ENCODE measurements around the gene CD99L2. TPM values are rescaled to one million over a fixed set of nuclear protein-coding genes. Genes with fewer than 3 reads are reported as not detected.

The CD99L2 gene
- total RNA-seq, 1 donor from 2014 or later, result 12.0 TPM

DNA sequence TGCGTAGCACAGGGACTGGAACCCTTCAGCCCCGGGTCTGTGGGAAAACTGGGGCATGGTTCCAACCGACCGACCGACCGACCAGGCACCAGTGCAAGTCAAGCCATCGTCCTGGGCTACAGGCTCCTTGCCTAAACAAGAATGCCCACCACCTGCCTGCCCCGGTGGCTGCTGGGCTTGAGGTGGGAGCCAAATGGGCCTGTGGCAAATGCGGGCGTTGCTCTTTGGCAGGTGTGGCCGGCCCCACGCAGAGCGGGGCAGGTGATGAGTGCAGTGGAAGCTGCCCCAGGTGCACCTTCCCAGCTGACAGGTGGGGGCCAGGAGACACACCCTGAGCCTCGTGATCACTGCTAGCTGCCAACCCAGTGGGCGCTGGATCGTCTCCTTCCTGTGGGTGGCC lies 127.4 kb downstream of the CD99L2 start:
- Mint-ChIP-seq H3K9me3 (no peaks in the 10 kb centered on the region), H3K36me3 (ENCODE audit: low read depth) (no peaks in the 10 kb centered on the region), H3K4me1 (ENCODE audit: low read depth) (peaks cover 2% of the 10 kb centered on the region), H3K27ac (no peak overlapping the region), H3K27me3 (ENCODE audit: low read depth) (no peaks in the 10 kb centered on the region), H3K4me3 (ENCODE audit: low read depth) (no peak overlapping the region)
- intact Hi-C loops (cut with micrococcal nuclease), result loop anchor here (5.0 kb wide), 2 partner anchors 211 to 926 kb away; partner anchors contain the start of genes HMGB3 and PRRG3
- no peak for DNase-seq (ENCODE audit: low spot score)

DNA sequence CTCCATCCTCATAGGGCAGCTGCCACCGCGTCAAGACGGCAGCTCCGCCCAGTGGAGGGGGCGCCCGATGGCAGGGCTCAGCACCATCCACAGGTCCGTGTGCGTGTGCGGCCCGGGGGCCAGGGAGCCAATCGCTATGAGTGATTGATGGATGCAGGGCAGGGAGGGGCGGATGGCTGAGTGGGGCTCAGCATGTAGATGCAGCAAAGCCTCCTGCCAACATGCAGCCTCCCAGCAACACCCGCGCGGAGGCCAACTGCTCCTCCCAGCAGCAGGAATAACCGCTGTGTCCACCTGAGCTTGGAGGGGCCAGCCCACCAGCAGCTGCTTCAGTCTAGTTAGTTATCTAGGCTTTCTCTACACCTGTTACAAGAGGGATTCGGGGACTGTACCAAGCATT lies 127.8 kb downstream of the CD99L2 start:
- Mint-ChIP-seq H3K27me3 (ENCODE audit: low read depth) (no peaks in the 10 kb centered on the region), H3K36me3 (ENCODE audit: low read depth) (no peaks in the 10 kb centered on the region), H3K4me3 (ENCODE audit: low read depth) (no peak overlapping the region), H3K4me1 (ENCODE audit: low read depth) (peaks cover 2% of the 10 kb centered on the region), H3K9me3 (no peaks in the 10 kb centered on the region), H3K27ac (no peak overlapping the region)
- DNase-seq (ENCODE audit: low spot score), result no peak
- intact Hi-C loops (cut with micrococcal nuclease), result loop anchor here (5.0 kb wide), 2 partner anchors 212 to 927 kb away; partner anchors contain the start of genes HMGB3 and PRRG3

GRCh38 chrX:150769408-150769807 lies 129.1 kb downstream of the CD99L2 start:
- peaks cover 2% of the 10 kb centered on the region for H3K4me1 Mint-ChIP-seq (ENCODE audit: low read depth)
- intact Hi-C loops (cut with micrococcal nuclease), result no loop called here
- no peak for DNase-seq (ENCODE audit: low spot score)
- no peaks in the 10 kb centered on the region for H3K27me3 Mint-ChIP-seq (ENCODE audit: low read depth)
- no peaks in the 10 kb centered on the region for H3K9me3 Mint-ChIP-seq
- H3K36me3 Mint-ChIP-seq (ENCODE audit: low read depth), result no peaks in the 10 kb centered on the region
- H3K4me3 Mint-ChIP-seq (ENCODE audit: low read depth), result no peak overlapping the region
- H3K27ac Mint-ChIP-seq, result no peak overlapping the region

DNA sequence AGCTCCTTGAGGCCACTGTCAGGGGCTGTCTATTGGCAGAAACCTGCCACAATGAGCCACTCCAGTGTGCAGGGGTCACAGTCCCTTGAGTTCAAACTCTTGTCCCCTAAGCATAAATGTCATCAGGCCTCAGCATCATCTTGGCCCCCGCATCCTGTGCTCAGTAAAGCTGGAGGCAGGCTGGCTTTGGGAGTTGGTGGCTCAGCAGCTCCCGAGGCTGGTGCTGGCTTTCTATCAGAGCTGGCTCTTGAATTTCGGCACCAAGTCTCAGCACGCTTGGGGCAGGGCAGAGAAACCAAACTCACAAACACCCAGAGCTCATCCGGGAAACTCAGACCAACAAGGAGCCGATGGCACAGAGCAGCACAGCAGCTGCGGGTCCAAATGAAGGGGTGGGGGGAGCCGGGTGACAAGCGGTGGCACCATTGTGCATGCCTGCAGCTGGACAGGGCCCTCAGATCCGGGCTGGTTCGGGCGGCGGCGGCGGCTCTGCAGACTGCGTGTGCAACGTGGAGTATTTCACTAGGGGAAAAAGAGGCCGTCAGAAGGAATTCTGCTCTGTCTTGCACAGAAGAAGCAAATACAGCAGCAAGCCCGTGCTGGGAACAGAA lies 129.8 kb downstream of the CD99L2 start:
- peaks cover 2% of the 10 kb centered on the region for H3K4me1 Mint-ChIP-seq (ENCODE audit: low read depth)
- no peak overlapping the region for H3K27ac Mint-ChIP-seq
- intact Hi-C loops (cut with micrococcal nuclease), result no loop called here
- no peak overlapping the region for H3K4me3 Mint-ChIP-seq (ENCODE audit: low read depth)
- DNase-seq (ENCODE audit: low spot score), result no peak
- no peaks in the 10 kb centered on the region for H3K9me3 Mint-ChIP-seq
- no peaks in the 10 kb centered on the region for H3K27me3 Mint-ChIP-seq (ENCODE audit: low read depth)
- H3K36me3 Mint-ChIP-seq (ENCODE audit: low read depth), result no peaks in the 10 kb centered on the region

DNA sequence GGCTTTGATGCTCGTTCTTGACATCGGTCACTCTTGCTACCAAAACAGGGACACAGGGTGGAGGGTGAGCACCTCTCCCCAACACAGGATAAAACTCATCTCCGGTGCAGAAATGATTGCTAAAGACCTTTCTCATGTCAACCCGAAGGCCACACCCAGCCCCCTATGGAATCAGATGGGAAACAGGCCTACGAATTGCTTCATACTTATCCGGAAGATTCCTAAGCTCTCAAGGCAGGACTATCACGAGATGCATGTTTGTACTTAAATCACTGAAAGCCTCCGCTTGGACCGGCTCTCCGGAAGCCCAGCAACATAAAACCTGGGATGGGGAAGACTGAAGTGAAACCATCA lies 130.4 kb downstream of the CD99L2 start:
- Mint-ChIP-seq H3K27ac (no peak overlapping the region), H3K27me3 (ENCODE audit: low read depth) (no peaks in the 10 kb centered on the region), H3K4me1 (ENCODE audit: low read depth) (peaks cover 2% of the 10 kb centered on the region), H3K9me3 (no peaks in the 10 kb centered on the region), H3K36me3 (ENCODE audit: low read depth) (no peaks in the 10 kb centered on the region), H3K4me3 (ENCODE audit: low read depth) (no peak overlapping the region)
- DNase-seq (ENCODE audit: low spot score), result no peak
- intact Hi-C loops (cut with micrococcal nuclease), result no loop called here

DNA sequence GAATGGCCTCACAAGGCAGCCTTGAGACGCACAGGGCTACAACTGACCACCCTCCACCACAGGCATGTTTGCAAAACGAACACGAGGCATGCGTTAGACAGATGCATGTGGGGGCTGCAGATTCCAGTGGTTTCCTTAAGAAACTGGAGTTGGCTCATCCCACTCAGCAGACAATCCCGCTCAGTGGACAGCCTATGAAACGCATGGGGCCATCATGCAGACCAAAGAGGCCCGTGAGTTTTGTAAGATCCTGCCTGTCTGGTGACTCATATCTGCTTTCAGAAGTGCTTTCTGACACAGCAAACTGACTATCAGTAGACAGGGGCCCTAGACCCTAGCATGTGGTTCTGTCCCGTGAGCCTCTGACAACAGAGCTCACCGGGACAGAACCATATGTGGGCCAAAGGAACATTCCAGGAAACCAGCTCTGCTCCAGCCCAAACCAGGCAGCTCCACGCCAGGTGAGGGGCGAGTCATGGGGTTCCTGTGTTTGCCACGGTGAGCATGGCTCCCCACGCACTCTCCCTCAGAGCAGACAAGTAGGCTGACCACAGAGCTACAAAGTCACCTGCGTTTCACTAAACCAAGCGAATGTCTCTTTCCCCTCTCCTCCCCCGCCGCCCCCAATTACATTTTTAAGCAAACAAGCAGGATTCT lies 130.9 kb downstream of the CD99L2 start:
- Mint-ChIP-seq H3K9me3 (no peaks in the 10 kb centered on the region), H3K36me3 (ENCODE audit: low read depth) (no peaks in the 10 kb centered on the region), H3K27ac (no peak overlapping the region), H3K27me3 (ENCODE audit: low read depth) (no peaks in the 10 kb centered on the region), H3K4me3 (ENCODE audit: low read depth) (no peak overlapping the region), H3K4me1 (ENCODE audit: low read depth) (peaks cover 2% of the 10 kb centered on the region)
- intact Hi-C loops (cut with micrococcal nuclease), result no loop called here
- DNase-seq (ENCODE audit: low spot score), result no peak

DNA sequence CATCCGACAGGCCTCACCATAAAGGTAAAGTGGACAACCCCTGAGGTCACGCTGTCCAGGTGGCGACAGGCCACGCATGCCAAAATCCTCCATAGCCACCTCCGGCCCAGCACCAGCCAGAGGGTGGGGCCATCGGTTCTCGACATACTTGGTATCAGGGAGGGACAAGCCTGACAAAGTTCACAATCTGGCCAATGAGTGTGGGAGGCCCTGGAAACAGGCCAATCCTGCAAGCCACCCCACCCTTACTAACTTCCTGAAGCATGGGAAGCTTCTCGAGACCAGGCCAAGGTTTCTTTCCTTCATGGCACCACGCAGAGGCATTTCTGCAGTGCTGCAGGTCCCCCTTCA lies 131.4 kb downstream of the CD99L2 start:
- no peaks in the 10 kb centered on the region for H3K36me3 Mint-ChIP-seq (ENCODE audit: low read depth)
- peaks cover 2% of the 10 kb centered on the region for H3K4me1 Mint-ChIP-seq (ENCODE audit: low read depth)
- intact Hi-C loops (cut with micrococcal nuclease), result no loop called here
- no peaks in the 10 kb centered on the region for H3K9me3 Mint-ChIP-seq
- DNase-seq (ENCODE audit: low spot score), result no peak
- no peak overlapping the region for H3K27ac Mint-ChIP-seq
- H3K4me3 Mint-ChIP-seq (ENCODE audit: low read depth), result no peak overlapping the region
- H3K27me3 Mint-ChIP-seq (ENCODE audit: low read depth), result no peaks in the 10 kb centered on the region

GRCh38 chrX:150766351-150767044 lies 132.0 kb downstream of the CD99L2 start:
- DNase-seq (ENCODE audit: low spot score), result no peak
- no peaks in the 10 kb centered on the region for H3K9me3 Mint-ChIP-seq
- no peaks in the 10 kb centered on the region for H3K36me3 Mint-ChIP-seq (ENCODE audit: low read depth)
- no peaks in the 10 kb centered on the region for H3K27me3 Mint-ChIP-seq (ENCODE audit: low read depth)
- no peak overlapping the region for H3K27ac Mint-ChIP-seq
- intact Hi-C loops (cut with micrococcal nuclease), result no loop called here
- peaks cover 2% of the 10 kb centered on the region for H3K4me1 Mint-ChIP-seq (ENCODE audit: low read depth)
- H3K4me3 Mint-ChIP-seq (ENCODE audit: low read depth), result no peak overlapping the region

GRCh38 chrX:150765782-150766350 lies 132.6 kb downstream of the CD99L2 start:
- no peaks in the 10 kb centered on the region for H3K36me3 Mint-ChIP-seq (ENCODE audit: low read depth)
- H3K4me1 Mint-ChIP-seq (ENCODE audit: low read depth), result peaks cover 2% of the 10 kb centered on the region
- intact Hi-C loops (cut with micrococcal nuclease), result no loop called here
- no peaks in the 10 kb centered on the region for H3K9me3 Mint-ChIP-seq
- no peaks in the 10 kb centered on the region for H3K27me3 Mint-ChIP-seq (ENCODE audit: low read depth)
- H3K27ac Mint-ChIP-seq, result no peak overlapping the region
- no peak overlapping the region for H3K4me3 Mint-ChIP-seq (ENCODE audit: low read depth)
- DNase-seq (ENCODE audit: low spot score), result no peak

DNA sequence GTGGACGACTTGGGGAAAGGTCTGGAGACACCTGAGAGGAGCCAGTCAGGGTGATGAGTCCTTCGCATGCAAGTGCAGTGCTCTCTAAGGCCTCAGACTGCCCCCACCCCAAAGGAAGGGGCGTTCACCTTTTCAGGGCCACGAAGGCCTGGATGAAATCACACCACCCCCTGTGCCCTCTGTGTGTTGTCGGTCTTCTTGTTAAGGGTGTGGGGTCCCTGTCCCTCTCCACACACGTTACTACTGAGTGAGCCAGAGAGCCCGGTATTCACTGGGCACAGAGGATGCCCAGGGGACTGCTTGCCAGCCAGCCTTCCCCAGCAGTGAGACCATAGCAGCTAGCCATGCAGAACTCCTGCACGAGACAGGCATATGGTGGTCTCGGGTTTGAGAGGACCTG lies 133.2 kb downstream of the CD99L2 start:
- no peaks in the 10 kb centered on the region for H3K36me3 Mint-ChIP-seq (ENCODE audit: low read depth)
- intact Hi-C loops (cut with micrococcal nuclease), result no loop called here
- H3K27ac Mint-ChIP-seq, result no peak overlapping the region
- H3K4me3 Mint-ChIP-seq (ENCODE audit: low read depth), result no peak overlapping the region
- no peaks in the 10 kb centered on the region for H3K9me3 Mint-ChIP-seq
- DNase-seq (ENCODE audit: low spot score), result no peak
- no peaks in the 10 kb centered on the region for H3K27me3 Mint-ChIP-seq (ENCODE audit: low read depth)
- peaks cover 2% of the 10 kb centered on the region for H3K4me1 Mint-ChIP-seq (ENCODE audit: low read depth)

DNA sequence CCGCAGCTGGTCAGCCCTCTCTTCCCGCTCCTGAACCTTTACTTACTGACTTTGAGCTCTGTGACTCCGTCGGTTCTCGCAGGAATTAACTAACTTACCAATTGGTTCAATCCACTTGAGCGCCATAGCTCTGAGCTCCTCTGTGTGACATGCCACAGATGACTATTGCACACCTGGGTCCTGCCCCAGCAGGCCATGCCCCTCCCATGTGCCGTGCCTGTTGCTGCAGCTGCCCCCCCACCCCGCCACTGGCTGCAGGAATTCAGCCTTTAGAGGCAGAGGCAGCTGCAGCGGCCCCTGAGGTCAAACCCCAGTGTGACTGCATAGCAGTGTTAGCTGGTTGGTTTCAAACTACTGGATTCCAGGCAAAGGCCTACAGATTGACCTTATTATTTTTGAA lies 134.7 kb downstream of the CD99L2 start:
- intact Hi-C loops (cut with micrococcal nuclease), result no loop called here
- Mint-ChIP-seq H3K27me3 (ENCODE audit: low read depth) (no peaks in the 10 kb centered on the region), H3K4me3 (ENCODE audit: low read depth) (no peak overlapping the region), H3K4me1 (ENCODE audit: low read depth) (peaks cover 2% of the 10 kb centered on the region), H3K9me3 (no peaks in the 10 kb centered on the region), H3K27ac (no peak overlapping the region), H3K36me3 (ENCODE audit: low read depth) (peaks cover 8% of the 10 kb centered on the region)
- DNase-seq (ENCODE audit: low spot score), result no peak

DNA sequence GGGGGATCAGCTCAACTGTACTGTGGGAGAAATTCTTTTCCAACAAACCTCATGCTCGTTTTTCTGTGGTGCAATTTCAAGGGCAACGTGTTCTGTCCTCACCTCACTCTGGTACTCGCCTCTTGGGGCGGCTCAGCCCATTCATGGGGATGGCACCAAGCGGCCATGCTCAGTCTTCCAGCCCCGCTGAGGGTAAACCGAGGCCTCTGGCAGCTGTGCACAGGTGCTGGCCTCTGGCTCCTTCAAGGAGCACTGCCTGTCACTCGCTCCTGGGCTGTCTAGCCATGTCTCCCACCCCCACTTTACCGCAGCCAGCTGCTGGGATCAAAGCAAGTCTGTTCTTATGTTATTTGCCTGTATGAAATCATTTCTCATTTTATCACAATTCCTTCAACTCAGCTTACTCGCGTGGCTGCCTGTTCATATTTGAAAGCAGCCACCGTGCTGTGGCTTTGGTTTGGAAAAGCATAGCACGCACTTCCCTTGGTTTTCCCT lies 135.1 kb downstream of the CD99L2 start:
- H3K27me3 Mint-ChIP-seq (ENCODE audit: low read depth), result no peaks in the 10 kb centered on the region
- H3K4me1 Mint-ChIP-seq (ENCODE audit: low read depth), result peaks cover 2% of the 10 kb centered on the region
- no peak for DNase-seq (ENCODE audit: low spot score)
- H3K9me3 Mint-ChIP-seq, result no peaks in the 10 kb centered on the region
- no peak overlapping the region for H3K27ac Mint-ChIP-seq
- intact Hi-C loops (cut with micrococcal nuclease), result no loop called here
- H3K36me3 Mint-ChIP-seq (ENCODE audit: low read depth), result peaks cover 10% of the 10 kb centered on the region
- no peak overlapping the region for H3K4me3 Mint-ChIP-seq (ENCODE audit: low read depth)
